SK-N-SH treated with all-trans-retinoic acid at 6 μM for 48 hours (cell line): ENCODE data around the gene PPP1R18.

Experiments used
- ATAC-seq: fragments of 200-7000 bp; cut with Tn5 transposase; 3 replicates; pipeline ENCODE4 v1.9.1; 2020; ENCODE audit warnings: mild to moderate bottlenecking, moderate library complexity
- ARNTL ChIP-seq: fragments of 450-650 bp; formaldehyde crosslinking; IDR thresholded peaks from 2 replicates; pipeline ENCODE4 v1.5.0; 2020; ENCODE audit warnings: low read depth, mild to moderate bottlenecking, moderate library complexity, borderline replicate concordance
- BACH2 ChIP-seq: fragments of 250-450 bp; sonication (Bioruptor Pico); IDR thresholded peaks from 2 replicates; pipeline ENCODE4 v1.9.0; 2021; ENCODE audit warnings: mild to moderate bottlenecking, borderline replicate concordance
- CSDC2 ChIP-seq: fragments of 250-450 bp; sonication (Bioruptor Pico); IDR thresholded peaks from 2 replicates; pipeline ENCODE4 v1.5.0; 2020; ENCODE audit warnings: mild to moderate bottlenecking, moderate library complexity
- ESRRG ChIP-seq: fragments of 250-450 bp; sonication (Bioruptor Pico); IDR thresholded peaks from 2 replicates; pipeline ENCODE4 v1.6.1; 2021; ENCODE audit warnings: mild to moderate bottlenecking
- GLIS3 ChIP-seq: fragments of 250-450 bp; sonication (Bioruptor Pico); IDR thresholded peaks from 2 replicates; pipeline ENCODE4 v1.5.0; 2020; ENCODE audit warnings: mild to moderate bottlenecking, moderate library complexity
- ISL1 ChIP-seq: fragments of 250-450 bp; sonication (Bioruptor Pico); IDR thresholded peaks from 2 replicates; pipeline ENCODE4 v2.1.2; 2022; ENCODE audit warnings: mild to moderate bottlenecking, moderate library complexity
- OSR1 ChIP-seq: fragments of 250-450 bp; sonication (Bioruptor Pico); IDR thresholded peaks from 2 replicates; pipeline ENCODE4 v1.8.0; 2022; ENCODE audit warnings: moderate library complexity, mild to moderate bottlenecking, inconsistent platforms
- PPARA ChIP-seq: fragments of 250-450 bp; sonication (Bioruptor Pico); IDR thresholded peaks from 2 replicates; pipeline ENCODE4 v1.5.0; 2020; ENCODE audit warnings: mild to moderate bottlenecking, borderline replicate concordance
- RARB ChIP-seq: fragments of 250-450 bp; sonication (Bioruptor Pico); IDR thresholded peaks from 2 replicates; pipeline ENCODE4 v1.8.0; 2021; ENCODE audit warnings: mild to moderate bottlenecking, moderate library complexity
- SNAI2 ChIP-seq: fragments of 250-450 bp; sonication (Bioruptor Pico); IDR thresholded peaks from 2 replicates; pipeline ENCODE4 v1.5.0; 2020; ENCODE audit warnings: mild to moderate bottlenecking, moderate library complexity
- TCF4 ChIP-seq: fragments of 250-450 bp; sonication (Bioruptor Pico); IDR thresholded peaks from 2 replicates; pipeline ENCODE4 v1.8.0; 2021; ENCODE audit warnings: mild to moderate bottlenecking, moderate library complexity, borderline replicate concordance
- TOX ChIP-seq: fragments of 250-450 bp; sonication (Bioruptor Pico); IDR thresholded peaks from 2 replicates; pipeline ENCODE4 v1.8.0; 2021; ENCODE audit warnings: mild to moderate bottlenecking, moderate library complexity, borderline replicate concordance
- ZC3H10 ChIP-seq: fragments of 250-450 bp; sonication (Bioruptor Pico); IDR thresholded peaks from 2 replicates; pipeline ENCODE4 v1.5.1; 2021; ENCODE audit warnings: mild to moderate bottlenecking, moderate library complexity
- ZFP3 ChIP-seq: fragments of 250-450 bp; sonication (Bioruptor Pico); IDR thresholded peaks from 2 replicates; pipeline ENCODE4 v1.5.0; 2020; ENCODE audit warnings: mild to moderate bottlenecking, moderate library complexity
- ZFP30 ChIP-seq: fragments of 450-650 bp; formaldehyde crosslinking; IDR thresholded peaks from 2 replicates; pipeline ENCODE4 v1.5.0; 2022; ENCODE audit warnings: mild to moderate bottlenecking, moderate library complexity
- ZNF565 ChIP-seq: fragments of 450-650 bp; formaldehyde crosslinking; conservative IDR thresholded peaks from 2 replicates; pipeline ENCODE4 v1.5.0; 2020; ENCODE audit warnings: low read depth, mild to moderate bottlenecking, moderate library complexity
- ZNF70 ChIP-seq: fragments of 450-650 bp; formaldehyde crosslinking; IDR thresholded peaks from 2 replicates; pipeline ENCODE4 v1.5.0; 2020; ENCODE audit warnings: mild to moderate bottlenecking, moderate library complexity
- ZNF8 ChIP-seq: fragments of 450-650 bp; formaldehyde crosslinking; IDR thresholded peaks from 2 replicates; pipeline ENCODE4 v1.5.0; 2020; ENCODE audit warnings: mild to moderate bottlenecking, moderate library complexity
- TF ChIP-seq, protein P1 (sequence below): fragments of 250-450 bp; sonication (Bioruptor Pico); IDR thresholded peaks from 2 replicates; pipeline ENCODE4 v1.5.0; 2020; ENCODE audit warnings: mild to moderate bottlenecking, moderate library complexity
- TF ChIP-seq, protein P2 (sequence below): fragments of 250-450 bp; sonication (Bioruptor Pico); IDR thresholded peaks from 2 replicates; pipeline ENCODE4 v1.8.0; 2020; ENCODE audit warnings: mild to moderate bottlenecking, moderate library complexity, borderline replicate concordance
- TF ChIP-seq, protein P3 (sequence below): fragments of 250-450 bp; sonication (Bioruptor Pico); IDR thresholded peaks from 2 replicates; pipeline ENCODE4 v1.8.0; 2021; ENCODE audit warnings: low read depth, mild to moderate bottlenecking, moderate library complexity, borderline replicate concordance
- TF ChIP-seq, protein P4 (sequence below): fragments of 250-450 bp; sonication (Bioruptor Pico); IDR thresholded peaks from 2 replicates; pipeline ENCODE4 v1.5.1; 2021; ENCODE audit warnings: mild to moderate bottlenecking, moderate library complexity

Gene PPP1R18

DNA sequence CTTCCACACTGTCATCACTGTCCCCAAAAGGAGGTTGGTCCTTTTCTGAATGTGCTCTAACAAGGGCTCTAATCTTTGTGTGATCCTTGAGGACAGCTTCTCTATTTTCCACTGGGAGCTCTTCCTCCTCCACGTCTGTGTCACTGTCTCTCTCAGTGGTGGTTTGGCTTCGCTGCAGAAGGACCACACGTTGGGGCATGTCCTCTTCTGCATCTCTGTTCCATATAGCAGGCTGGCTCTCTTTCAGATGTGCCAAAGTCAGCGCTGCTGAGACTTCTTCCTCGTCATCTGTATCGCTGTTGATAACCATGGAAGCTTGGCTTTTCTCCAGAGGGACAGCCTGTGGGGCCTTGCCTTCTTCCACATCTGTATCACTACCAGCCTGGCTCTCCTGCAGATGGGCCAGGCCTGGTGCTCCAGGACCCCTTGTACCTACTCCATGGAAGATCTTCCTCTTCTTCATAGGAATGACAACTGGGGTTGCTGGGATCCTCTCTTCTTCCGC, 26.0 kb upstream of the PPP1R18 start:
- TF ChIP-seq ISL1 (CRISPR knock-in tag), result no peak
- TF ChIP-seq, protein P1, sequence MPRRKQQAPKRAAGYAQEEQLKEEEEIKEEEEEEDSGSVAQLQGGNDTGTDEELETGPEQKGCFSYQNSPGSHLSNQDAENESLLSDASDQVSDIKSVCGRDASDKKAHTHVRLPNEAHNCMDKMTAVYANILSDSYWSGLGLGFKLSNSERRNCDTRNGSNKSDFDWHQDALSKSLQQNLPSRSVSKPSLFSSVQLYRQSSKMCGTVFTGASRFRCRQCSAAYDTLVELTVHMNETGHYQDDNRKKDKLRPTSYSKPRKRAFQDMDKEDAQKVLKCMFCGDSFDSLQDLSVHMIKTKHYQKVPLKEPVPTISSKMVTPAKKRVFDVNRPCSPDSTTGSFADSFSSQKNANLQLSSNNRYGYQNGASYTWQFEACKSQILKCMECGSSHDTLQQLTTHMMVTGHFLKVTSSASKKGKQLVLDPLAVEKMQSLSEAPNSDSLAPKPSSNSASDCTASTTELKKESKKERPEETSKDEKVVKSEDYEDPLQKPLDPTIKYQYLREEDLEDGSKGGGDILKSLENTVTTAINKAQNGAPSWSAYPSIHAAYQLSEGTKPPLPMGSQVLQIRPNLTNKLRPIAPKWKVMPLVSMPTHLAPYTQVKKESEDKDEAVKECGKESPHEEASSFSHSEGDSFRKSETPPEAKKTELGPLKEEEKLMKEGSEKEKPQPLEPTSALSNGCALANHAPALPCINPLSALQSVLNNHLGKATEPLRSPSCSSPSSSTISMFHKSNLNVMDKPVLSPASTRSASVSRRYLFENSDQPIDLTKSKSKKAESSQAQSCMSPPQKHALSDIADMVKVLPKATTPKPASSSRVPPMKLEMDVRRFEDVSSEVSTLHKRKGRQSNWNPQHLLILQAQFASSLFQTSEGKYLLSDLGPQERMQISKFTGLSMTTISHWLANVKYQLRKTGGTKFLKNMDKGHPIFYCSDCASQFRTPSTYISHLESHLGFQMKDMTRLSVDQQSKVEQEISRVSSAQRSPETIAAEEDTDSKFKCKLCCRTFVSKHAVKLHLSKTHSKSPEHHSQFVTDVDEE (CRISPR knock-in tag), result no peak
- TF ChIP-seq GLIS3 (CRISPR knock-in tag), result no peak
- no peak for TF ChIP-seq ZFP30 (CRISPR knock-in tag)
- TF ChIP-seq TCF4 (CRISPR knock-in tag), result no peak
- no peak for TF ChIP-seq BACH2 (CRISPR knock-in tag)
- TF ChIP-seq SNAI2 (CRISPR knock-in tag), result no peak
- no peak for TF ChIP-seq ZNF70 (CRISPR knock-in tag)
- no peak for TF ChIP-seq RARB
- TF ChIP-seq ZNF565 (CRISPR knock-in tag), result no peak
- no peak for TF ChIP-seq ZFP3 (CRISPR knock-in tag)
- TF ChIP-seq, protein P2, sequence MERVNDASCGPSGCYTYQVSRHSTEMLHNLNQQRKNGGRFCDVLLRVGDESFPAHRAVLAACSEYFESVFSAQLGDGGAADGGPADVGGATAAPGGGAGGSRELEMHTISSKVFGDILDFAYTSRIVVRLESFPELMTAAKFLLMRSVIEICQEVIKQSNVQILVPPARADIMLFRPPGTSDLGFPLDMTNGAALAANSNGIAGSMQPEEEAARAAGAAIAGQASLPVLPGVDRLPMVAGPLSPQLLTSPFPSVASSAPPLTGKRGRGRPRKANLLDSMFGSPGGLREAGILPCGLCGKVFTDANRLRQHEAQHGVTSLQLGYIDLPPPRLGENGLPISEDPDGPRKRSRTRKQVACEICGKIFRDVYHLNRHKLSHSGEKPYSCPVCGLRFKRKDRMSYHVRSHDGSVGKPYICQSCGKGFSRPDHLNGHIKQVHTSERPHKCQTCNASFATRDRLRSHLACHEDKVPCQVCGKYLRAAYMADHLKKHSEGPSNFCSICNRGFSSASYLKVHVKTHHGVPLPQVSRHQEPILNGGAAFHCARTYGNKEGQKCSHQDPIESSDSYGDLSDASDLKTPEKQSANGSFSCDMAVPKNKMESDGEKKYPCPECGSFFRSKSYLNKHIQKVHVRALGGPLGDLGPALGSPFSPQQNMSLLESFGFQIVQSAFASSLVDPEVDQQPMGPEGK, result no peak
- TF ChIP-seq ZC3H10 (CRISPR knock-in tag), result no peak
- no peak for TF ChIP-seq ZNF8 (CRISPR knock-in tag)
- no peak for TF ChIP-seq ARNTL (CRISPR knock-in tag)
- TF ChIP-seq, protein P3, sequence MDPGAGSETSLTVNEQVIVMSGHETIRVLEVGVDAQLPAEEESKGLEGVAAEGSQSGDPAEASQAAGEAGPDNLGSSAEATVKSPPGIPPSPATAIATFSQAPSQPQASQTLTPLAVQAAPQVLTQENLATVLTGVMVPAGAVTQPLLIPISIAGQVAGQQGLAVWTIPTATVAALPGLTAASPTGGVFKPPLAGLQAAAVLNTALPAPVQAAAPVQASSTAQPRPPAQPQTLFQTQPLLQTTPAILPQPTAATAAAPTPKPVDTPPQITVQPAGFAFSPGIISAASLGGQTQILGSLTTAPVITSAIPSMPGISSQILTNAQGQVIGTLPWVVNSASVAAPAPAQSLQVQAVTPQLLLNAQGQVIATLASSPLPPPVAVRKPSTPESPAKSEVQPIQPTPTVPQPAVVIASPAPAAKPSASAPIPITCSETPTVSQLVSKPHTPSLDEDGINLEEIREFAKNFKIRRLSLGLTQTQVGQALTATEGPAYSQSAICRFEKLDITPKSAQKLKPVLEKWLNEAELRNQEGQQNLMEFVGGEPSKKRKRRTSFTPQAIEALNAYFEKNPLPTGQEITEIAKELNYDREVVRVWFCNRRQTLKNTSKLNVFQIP (CRISPR knock-in tag), result no peak
- no peak for TF ChIP-seq CSDC2 (CRISPR knock-in tag)
- TF ChIP-seq TOX (CRISPR knock-in tag), result no peak
- no peak for TF ChIP-seq OSR1 (CRISPR knock-in tag)
- no peak for TF ChIP-seq PPARA
- TF ChIP-seq, all 23 proteins: peak for 0
- ATAC-seq, result no peak

DNA sequence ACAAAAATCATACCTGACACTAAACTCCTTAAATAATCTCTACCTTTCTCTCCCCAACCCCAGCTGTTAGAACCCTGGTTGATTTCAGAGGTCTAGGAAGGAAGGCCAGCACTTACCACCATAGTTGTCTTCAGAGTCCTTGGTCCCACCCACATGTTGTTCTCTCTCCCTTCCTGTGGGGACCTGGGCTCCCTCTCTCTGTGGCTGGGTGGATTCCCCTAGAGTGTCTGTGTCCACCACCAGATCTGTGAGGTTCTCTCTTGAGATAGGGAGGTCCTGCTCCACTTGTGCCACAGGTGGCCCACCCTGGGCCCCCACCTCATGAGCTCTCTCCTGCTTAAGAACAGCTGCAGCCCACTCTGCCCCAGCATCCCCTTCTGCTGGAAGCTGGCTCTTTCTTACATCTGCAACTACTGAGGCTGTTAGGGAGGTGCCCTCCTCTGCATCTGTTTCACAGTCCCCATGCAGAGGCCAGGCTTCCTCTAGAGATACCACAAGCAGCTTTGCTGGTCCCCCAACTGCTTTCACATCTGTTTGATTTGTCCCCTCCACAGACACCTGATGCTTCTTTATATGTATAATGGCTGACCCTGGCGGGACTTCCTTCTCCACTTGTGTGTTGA, 25.4 kb upstream of the PPP1R18 start:
- TF ChIP-seq, protein P3 (CRISPR knock-in tag), result no peak
- no peak for TF ChIP-seq OSR1 (CRISPR knock-in tag)
- no peak for TF ChIP-seq PPARA
- TF ChIP-seq CSDC2 (CRISPR knock-in tag), result no peak
- no peak for TF ChIP-seq ZC3H10 (CRISPR knock-in tag)
- no peak for TF ChIP-seq ZNF8 (CRISPR knock-in tag)
- TF ChIP-seq TOX (CRISPR knock-in tag), result no peak
- TF ChIP-seq, protein P2, result no peak
- TF ChIP-seq RARB, result no peak
- TF ChIP-seq SNAI2 (CRISPR knock-in tag), result no peak
- TF ChIP-seq ARNTL (CRISPR knock-in tag), result no peak
- TF ChIP-seq, protein P1 (CRISPR knock-in tag), result no peak
- no peak for TF ChIP-seq ESRRG (CRISPR knock-in tag)
- TF ChIP-seq, protein P4, sequence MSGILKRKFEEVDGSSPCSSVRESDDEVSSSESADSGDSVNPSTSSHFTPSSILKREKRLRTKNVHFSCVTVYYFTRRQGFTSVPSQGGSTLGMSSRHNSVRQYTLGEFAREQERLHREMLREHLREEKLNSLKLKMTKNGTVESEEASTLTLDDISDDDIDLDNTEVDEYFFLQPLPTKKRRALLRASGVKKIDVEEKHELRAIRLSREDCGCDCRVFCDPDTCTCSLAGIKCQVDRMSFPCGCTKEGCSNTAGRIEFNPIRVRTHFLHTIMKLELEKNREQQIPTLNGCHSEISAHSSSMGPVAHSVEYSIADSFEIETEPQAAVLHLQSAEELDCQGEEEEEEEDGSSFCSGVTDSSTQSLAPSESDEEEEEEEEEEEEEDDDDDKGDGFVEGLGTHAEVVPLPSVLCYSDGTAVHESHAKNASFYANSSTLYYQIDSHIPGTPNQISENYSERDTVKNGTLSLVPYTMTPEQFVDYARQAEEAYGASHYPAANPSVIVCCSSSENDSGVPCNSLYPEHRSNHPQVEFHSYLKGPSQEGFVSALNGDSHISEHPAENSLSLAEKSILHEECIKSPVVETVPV (CRISPR knock-in tag), result no peak
- TF ChIP-seq BACH2 (CRISPR knock-in tag), result no peak
- TF ChIP-seq ZFP30 (CRISPR knock-in tag), result no peak
- TF ChIP-seq ZNF565 (CRISPR knock-in tag), result no peak
- TF ChIP-seq TCF4 (CRISPR knock-in tag), result no peak
- no peak for TF ChIP-seq ISL1 (CRISPR knock-in tag)
- no peak for ATAC-seq
